ENCODE results near the gene STAMBP.
A peak's percentile ranks its signal among the peaks of the same experiment; 100 is the strongest.

Gene STAMBP

DNA sequence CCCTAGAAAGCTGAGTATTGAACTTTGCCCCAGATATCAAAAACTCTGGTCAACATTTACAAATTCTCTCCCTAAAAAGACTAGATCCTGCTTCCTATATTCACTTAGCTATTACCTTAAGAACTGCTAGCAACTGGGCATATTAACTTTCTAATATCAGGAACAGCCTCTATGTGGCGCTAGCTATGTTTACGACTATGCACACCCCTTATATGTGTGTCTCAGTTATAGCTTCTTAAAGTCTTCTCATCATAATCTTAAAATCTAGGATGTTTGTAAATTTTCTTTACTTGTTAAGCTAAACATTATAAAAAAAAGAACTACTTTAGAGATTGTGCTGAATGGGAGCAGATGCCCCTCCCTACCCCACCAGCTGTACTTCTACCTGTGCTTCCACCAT, 1.7 kb upstream of the STAMBP start:
- H3K4me3 ChIP-seq (ENCODE audit: low read depth, low read length): no peak overlapping the region
- TF ChIP-seq, protein P1, sequence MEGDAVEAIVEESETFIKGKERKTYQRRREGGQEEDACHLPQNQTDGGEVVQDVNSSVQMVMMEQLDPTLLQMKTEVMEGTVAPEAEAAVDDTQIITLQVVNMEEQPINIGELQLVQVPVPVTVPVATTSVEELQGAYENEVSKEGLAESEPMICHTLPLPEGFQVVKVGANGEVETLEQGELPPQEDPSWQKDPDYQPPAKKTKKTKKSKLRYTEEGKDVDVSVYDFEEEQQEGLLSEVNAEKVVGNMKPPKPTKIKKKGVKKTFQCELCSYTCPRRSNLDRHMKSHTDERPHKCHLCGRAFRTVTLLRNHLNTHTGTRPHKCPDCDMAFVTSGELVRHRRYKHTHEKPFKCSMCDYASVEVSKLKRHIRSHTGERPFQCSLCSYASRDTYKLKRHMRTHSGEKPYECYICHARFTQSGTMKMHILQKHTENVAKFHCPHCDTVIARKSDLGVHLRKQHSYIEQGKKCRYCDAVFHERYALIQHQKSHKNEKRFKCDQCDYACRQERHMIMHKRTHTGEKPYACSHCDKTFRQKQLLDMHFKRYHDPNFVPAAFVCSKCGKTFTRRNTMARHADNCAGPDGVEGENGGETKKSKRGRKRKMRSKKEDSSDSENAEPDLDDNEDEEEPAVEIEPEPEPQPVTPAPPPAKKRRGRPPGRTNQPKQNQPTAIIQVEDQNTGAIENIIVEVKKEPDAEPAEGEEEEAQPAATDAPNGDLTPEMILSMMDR (IDR thresholded peaks at IDR 0.05; ENCODE audit: borderline replicate concordance, insufficient read depth, low read depth, low read length): peak; percentile 44; the same call in 1 of the 2 replicates

DNA sequence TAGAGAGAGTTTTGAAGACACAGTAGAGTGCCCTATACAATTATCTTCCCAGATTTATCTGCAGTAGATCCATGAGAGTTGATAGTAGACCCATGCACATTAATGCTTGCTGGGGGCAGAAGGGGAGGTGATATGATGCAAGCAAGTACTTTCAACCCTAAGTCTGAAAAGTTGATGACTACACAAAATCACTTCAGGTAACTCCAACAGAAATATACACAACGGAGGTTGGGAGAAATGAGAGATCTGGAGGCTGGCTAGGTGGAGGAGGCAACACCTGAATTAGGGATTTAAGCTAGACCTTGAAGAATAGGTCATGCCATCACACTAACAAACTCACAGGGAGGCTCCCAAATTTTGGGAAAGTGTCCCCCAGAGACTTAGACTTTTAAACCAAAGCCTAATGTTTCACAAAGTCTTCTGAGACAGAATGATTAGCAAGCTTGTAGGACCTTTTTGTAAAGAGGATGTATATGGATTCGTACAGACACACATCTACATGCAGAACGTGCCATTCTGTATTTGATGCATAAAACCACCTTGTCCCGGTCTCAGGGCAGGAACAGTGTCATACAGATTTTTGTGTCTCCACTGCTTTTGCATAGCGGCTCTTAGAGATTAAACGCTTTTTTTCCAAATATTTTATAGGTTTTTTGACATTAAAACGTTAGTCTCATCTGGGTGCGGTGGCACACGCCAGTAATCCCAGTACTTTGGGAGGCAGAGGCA, 937 bp upstream of the STAMBP start:
- TF ChIP-seq, protein P1 (IDR thresholded peaks at IDR 0.05; ENCODE audit: borderline replicate concordance, insufficient read depth, low read depth, low read length): no peak
- no peak overlapping the region for H3K4me3 ChIP-seq (ENCODE audit: low read depth, low read length)

DNA sequence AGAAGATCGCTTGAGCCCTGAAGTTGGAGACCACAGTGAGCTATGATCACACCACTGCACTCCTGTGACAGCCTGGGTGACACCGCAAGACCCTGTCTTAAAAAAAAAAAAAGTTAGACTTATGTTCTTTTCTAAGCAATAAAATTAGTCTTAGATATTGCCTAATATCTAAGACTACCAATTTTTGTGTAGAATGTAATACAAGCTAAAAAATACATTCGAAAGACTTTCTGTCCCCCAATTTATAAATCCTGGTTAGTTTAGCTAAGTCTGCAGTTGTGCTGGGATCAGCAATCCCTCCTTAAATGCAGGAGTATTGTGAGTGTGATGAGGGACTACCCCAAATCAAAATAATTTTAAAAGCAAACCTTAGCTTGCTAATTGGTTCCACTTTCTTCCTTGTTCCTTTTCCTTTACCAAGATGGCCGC, 358 bp upstream of the STAMBP start:
- TF ChIP-seq, protein P1 (IDR thresholded peaks at IDR 0.05; ENCODE audit: borderline replicate concordance, insufficient read depth, low read depth, low read length): no peak
- peak overlapping the region; percentile 90 for H3K4me3 ChIP-seq (ENCODE audit: low read depth, low read length)

DNA sequence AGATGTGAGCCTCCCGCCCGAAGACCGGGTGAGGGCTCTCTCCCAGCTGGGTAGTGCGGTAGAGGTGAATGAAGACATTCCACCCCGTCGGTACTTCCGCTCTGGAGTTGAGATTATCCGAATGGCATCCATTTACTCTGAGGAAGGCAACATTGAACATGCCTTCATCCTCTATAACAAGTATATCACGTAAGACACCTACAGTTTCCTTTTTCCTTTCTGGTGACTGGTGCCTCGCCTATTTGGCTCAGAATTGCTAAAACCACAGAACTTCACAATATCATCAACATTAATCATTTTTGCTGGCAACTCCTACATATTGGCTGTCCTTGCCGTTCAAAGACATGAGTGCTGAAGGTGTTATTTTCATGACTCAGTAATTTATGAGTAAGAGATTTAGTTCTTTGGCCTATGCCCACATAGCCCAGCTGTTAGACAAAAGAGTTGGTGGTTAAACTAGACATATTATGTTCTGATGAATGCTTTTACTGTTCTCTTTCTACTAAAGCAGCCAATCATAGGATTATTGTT, 2.2 kb downstream of the STAMBP start:
- no peak overlapping the region for H3K4me3 ChIP-seq (ENCODE audit: low read depth, low read length)
- TF ChIP-seq, protein P1 (IDR thresholded peaks at IDR 0.05; ENCODE audit: borderline replicate concordance, insufficient read depth, low read depth, low read length): no peak

DNA sequence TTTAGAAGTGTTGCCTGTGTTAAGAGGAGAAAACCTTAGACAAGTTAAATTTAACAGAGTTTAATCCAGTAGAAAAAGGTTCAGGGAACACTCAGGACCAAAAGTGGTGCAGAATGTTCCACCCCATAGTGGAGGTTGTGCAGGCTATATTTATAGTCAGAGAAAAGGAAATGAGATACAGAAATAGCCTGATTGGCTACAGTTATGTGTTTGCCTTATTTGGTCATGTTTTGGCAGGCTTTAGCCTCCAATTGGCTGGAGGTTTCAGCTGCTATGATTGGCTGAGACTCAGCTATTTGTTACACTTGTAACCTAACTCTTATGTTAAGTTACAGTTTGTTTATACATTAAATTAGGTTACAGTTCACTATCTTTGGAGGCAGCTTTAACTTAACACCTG, 4.2 kb downstream of the STAMBP start:
- TF ChIP-seq, protein P1 (IDR thresholded peaks at IDR 0.05; ENCODE audit: borderline replicate concordance, insufficient read depth, low read depth, low read length): no peak
- H3K4me3 ChIP-seq (ENCODE audit: low read depth, low read length): no peak overlapping the region

DNA sequence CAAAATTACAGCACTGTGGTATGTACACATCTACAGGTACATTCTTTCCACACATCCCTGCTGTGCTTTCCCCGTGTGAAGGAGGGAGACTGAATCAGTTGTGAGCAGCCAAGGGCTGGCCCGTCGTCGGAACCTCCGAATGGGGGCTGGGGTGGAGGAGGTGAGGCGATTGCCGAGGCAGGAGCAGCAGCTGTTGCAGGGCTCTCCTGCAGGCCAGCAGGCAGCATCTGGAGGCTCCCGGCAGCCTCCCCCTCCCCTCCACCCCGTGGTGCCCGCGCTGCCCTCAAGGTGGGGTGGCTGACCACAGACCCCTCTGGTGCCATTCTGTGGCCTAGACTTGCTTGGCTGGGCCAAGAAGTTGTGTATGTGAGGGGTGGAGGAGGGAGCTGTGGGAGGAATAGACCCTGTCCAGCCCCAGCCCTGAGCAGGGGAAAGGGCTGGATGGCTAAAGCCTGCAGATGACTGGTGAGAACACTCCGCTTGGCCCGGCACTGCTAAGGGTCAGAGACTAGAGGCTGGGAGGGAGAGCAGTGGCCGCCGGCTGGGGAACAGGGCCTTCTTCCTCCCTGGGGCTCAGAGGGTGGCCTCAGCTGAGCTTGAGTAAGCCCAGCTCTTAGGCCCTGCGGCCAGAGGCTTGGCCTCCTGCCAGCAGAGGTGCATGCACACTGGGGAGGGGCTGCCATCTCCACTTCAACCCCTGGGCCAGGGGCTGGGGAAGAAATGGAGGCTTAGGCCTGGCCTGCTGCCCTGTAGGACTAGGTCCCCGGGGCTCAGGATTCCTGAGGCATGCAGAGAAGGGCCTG, 7.6 kb downstream of the STAMBP start:
- TF ChIP-seq, protein P1 (IDR thresholded peaks at IDR 0.05; ENCODE audit: borderline replicate concordance, insufficient read depth, low read depth, low read length): no peak
- H3K4me3 ChIP-seq (ENCODE audit: low read depth, low read length): no peak overlapping the region

Measured in GM12875 (cell line).